GM19025 (cell line): ENCODE measurements around the gene KBTBD7.
"Not testable (repeated sequence)": the region's sequence is repeated elsewhere in the genome, so short reads cannot be mapped to it uniquely, and the experiment has no call there.

Experiments used
- ATAC-seq: cut with Tn5 transposase; IDR thresholded peaks from one replicate; pipeline ENCODE4 v1.9.1; 2021; ENCODE audit warnings: mild to moderate bottlenecking, low read depth, moderate library complexity; ENCODE audit not compliant: unreplicated experiment

KBTBD7 gene

GRCh38 chr13:41199526-41199925 lies 5.2 kb upstream of the KBTBD7 start:
- no peak for ATAC-seq

GRCh38 chr13:41199079-41199478 lies 4.7 kb upstream of the KBTBD7 start:
- no peak for ATAC-seq

GRCh38 chr13:41196620-41197019 lies 2.3 kb upstream of the KBTBD7 start:
- no peak for ATAC-seq

- ATAC-seq = no peak
These were observed 1.6 kb upstream of the KBTBD7 start for GRCh38 chr13:41196011-41196410.

GRCh38 chr13:41193469-41193868 lies 900 bp downstream of the KBTBD7 start:
- no peak for ATAC-seq

GRCh38 chr13:41188584-41188983 lies 5.8 kb downstream of the KBTBD7 start:
- no peak for ATAC-seq

GRCh38 chr13:41186481-41186880 lies 7.9 kb downstream of the KBTBD7 start:
- ATAC-seq = no peak

- no peak for ATAC-seq
These were observed 12.1 kb downstream of the KBTBD7 start for GRCh38 chr13:41182231-41182630.

GRCh38 chr13:41179593-41180250 lies 14.6 kb downstream of the KBTBD7 start:
- ATAC-seq = no peak

GRCh38 chr13:41178040-41178439 lies 16.3 kb downstream of the KBTBD7 start:
- no peak for ATAC-seq

GRCh38 chr13:41177616-41178015 lies 16.8 kb downstream of the KBTBD7 start:
- ATAC-seq = no peak

GRCh38 chr13:41175576-41175975 lies 18.8 kb downstream of the KBTBD7 start:
- not testable (repeated sequence) for ATAC-seq

GRCh38 chr13:41162151-41162550 lies 32.2 kb downstream of the KBTBD7 start:
- ATAC-seq = no peak

GRCh38 chr13:41159174-41159573 lies 35.2 kb downstream of the KBTBD7 start:
- no peak for ATAC-seq

GRCh38 chr13:41157048-41157717 lies 37.2 kb downstream of the KBTBD7 start:
- ATAC-seq = no peak

- no peak for ATAC-seq
These were observed 37.7 kb downstream of the KBTBD7 start for GRCh38 chr13:41156620-41157019.

- no peak for ATAC-seq
These were observed 40.3 kb downstream of the KBTBD7 start for GRCh38 chr13:41154042-41154441.

GRCh38 chr13:41152005-41152404 lies 42.4 kb downstream of the KBTBD7 start:
- no peak for ATAC-seq

GRCh38 chr13:41150058-41150457 lies 44.3 kb downstream of the KBTBD7 start:
- ATAC-seq = no peak

GRCh38 chr13:41148419-41149283 lies 45.7 kb downstream of the KBTBD7 start:
- no peak for ATAC-seq

GRCh38 chr13:41145136-41145908 lies 49.0 kb downstream of the KBTBD7 start:
- no peak for ATAC-seq
